ENCODE results near the gene CDAN1. TPM values are rescaled to one million over a fixed set of nuclear protein-coding genes. Genes with fewer than 3 reads are reported as not detected.

The CDAN1 gene
- total RNA-seq, 4 donors from 2014 or later, result 10.0 to 37.0 (median 13.6) TPM

DNA sequence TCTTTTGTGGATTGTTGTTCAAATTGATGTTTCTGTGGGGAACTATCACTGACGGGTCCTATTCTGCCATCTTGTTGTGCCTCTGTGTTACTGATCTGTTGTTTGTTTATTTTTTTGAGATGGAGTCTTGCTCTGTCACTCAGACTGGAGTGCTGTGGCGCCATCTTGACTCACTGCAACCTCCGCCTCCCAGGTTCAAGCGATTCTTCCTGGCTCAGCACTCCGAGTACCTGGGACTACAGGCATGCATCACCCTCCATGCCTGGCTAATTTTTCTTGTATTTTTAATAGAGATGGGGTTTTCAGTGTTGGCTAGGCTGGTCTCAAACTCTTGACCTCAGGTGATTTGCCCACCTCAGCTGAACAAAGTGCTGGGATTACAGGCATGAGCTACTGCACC, 31.6 kb downstream of the CDAN1 start:
- H3K4me1 ChIP-seq, result peaks cover 0 to 4% (median 1%) of the 10 kb centered on the region in 4 donors
- TF ChIP-seq, protein P1, sequence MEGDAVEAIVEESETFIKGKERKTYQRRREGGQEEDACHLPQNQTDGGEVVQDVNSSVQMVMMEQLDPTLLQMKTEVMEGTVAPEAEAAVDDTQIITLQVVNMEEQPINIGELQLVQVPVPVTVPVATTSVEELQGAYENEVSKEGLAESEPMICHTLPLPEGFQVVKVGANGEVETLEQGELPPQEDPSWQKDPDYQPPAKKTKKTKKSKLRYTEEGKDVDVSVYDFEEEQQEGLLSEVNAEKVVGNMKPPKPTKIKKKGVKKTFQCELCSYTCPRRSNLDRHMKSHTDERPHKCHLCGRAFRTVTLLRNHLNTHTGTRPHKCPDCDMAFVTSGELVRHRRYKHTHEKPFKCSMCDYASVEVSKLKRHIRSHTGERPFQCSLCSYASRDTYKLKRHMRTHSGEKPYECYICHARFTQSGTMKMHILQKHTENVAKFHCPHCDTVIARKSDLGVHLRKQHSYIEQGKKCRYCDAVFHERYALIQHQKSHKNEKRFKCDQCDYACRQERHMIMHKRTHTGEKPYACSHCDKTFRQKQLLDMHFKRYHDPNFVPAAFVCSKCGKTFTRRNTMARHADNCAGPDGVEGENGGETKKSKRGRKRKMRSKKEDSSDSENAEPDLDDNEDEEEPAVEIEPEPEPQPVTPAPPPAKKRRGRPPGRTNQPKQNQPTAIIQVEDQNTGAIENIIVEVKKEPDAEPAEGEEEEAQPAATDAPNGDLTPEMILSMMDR (IDR thresholded peaks at IDR 0.05), result no peak
- TF ChIP-seq POLR2A (IDR thresholded peaks at IDR 0.05) (no peak), EP300 (IDR thresholded peaks at IDR 0.05; ENCODE audit: low read depth) (no peak), POLR2AphosphoS5 (IDR thresholded peaks at IDR 0.05) (no peak)
- no peaks in the 10 kb centered on the region for H3K27me3 ChIP-seq
- no peak overlapping the region for H3K4me3 ChIP-seq
- H3K36me3 ChIP-seq, result peaks cover 0 to 6% (median 2%) of the 10 kb centered on the region in 4 donors
- in situ Hi-C loops (cut with MboI; ENCODE audit: low pct_ligation_motif_present in 1 of 4, low pct_unique_long_range_greater_than_20kb in 1 of 4, low sequenced_read_pairs in 3 of 4), result loop anchor here in 3 of 4 donors (10.0 to 25.0 kb wide), 2 partner anchors 219 to 582 kb away; partner anchors contain the start of gene TTBK2 (in 3 of the 3)
- H3K9me3 ChIP-seq, result peaks cover 0 to 5% of the 10 kb centered on the region in 2 donors
- WGBS, 2 donors (ENCODE audit: low coverage in 1 of 2), result 96 to 100% methylated on average over 3 to 5 of the region's 5 CpGs
- H3K27ac ChIP-seq, result no peak overlapping the region
- intact Hi-C loops (cut with DNase I; ENCODE audit: low total_unique reads), result no loop called here
- DNase-seq, result no peak

DNA sequence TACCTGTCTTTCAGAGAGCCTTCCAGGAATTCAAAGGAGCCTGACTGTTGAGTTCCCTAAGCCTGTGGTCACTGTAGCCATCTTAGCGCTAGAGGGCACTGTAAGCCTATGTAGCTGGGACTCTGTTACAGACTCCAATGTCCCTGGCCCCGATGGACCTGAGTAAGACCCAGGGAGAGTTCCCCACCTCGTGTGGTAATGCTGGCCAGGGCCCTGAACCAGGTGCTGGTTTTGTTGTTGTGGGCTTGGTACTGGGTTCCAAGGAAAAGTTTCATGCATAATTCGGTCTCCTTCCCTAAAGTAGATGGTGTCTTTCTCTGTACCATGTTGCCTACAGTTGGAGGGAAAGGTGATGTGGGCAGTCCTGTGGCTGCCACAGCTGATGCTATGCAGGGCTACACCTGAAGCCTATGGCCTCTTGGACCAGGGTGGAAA, 32.4 kb downstream of the CDAN1 start:
- intact Hi-C loops (cut with DNase I; ENCODE audit: low total_unique reads) (no loop called here), in situ Hi-C loops (cut with MboI; ENCODE audit: low pct_ligation_motif_present in 1 of 4, low pct_unique_long_range_greater_than_20kb in 1 of 4, low sequenced_read_pairs in 3 of 4) (loop anchor here in 3 of 4 donors (10.0 to 25.0 kb wide), 2 partner anchors 220 to 583 kb away; partner anchors contain the start of gene TTBK2 (in 3 of the 3))
- Histone ChIP-seq H3K4me3 (no peak overlapping the region), H3K36me3 (peaks cover 0 to 6% (median 2%) of the 10 kb centered on the region in 4 donors), H3K27ac (no peak overlapping the region), H3K27me3 (no peaks in the 10 kb centered on the region), H3K9me3 (peaks cover 0 to 5% of the 10 kb centered on the region in 2 donors), H3K4me1 (peaks cover 0 to 4% (median 1%) of the 10 kb centered on the region in 4 donors)
- WGBS, 2 donors (ENCODE audit: low coverage in 1 of 2), result 29% methylated on average over 4 of the region's 4 CpGs; no CpG with 5 or more reads in 1 of the 2 donors
- TF ChIP-seq, protein P1 (IDR thresholded peaks at IDR 0.05), result peak; percentile 65 to 77 (median 72)
- no peak for TF ChIP-seq POLR2AphosphoS5 (IDR thresholded peaks at IDR 0.05)
- DNase-seq, result peak; percentile 69

DNA sequence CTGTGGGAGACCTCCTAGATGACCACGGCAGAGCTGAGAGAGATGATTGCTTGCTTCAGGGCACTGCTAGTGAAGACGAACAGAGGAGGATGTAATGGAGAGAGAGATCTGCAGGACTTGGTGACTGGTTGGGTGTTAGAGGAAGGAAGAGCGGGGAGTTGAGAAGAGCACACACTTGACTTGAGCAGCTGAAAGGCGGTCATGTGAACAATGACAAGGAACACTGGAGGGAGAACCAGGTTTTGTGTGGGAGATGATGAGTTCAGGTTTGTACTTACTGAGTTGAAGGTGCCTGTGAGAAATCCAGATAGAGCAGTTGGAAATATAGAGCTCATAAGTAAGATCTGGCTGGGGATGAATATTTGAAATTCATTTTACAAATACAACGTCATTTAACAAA, 40.3 kb downstream of the CDAN1 start:
- Histone ChIP-seq H3K36me3 (peaks cover 0 to 6% (median 2%) of the 10 kb centered on the region in 4 donors), H3K27me3 (no peaks in the 10 kb centered on the region), H3K9me3 (peaks cover 0 to 5% of the 10 kb centered on the region in 2 donors), H3K4me1 (no peaks in the 10 kb centered on the region), H3K4me3 (no peak overlapping the region), H3K27ac (no peak overlapping the region)
- no peak for DNase-seq
- WGBS, 2 donors (ENCODE audit: low coverage in 1 of 2), result 87 to 91% methylated on average over 4 to 5 of the region's 5 CpGs
- intact Hi-C loops (cut with DNase I; ENCODE audit: low total_unique reads) (loop anchor here (5.0 kb wide), 1 partner anchor 236 kb away; no protein-coding TSS in a partner anchor), in situ Hi-C loops (cut with MboI; ENCODE audit: low pct_ligation_motif_present in 1 of 4, low pct_unique_long_range_greater_than_20kb in 1 of 4, low sequenced_read_pairs in 3 of 4) (no loop called here)
- TF ChIP-seq POLR2AphosphoS5 (IDR thresholded peaks at IDR 0.05), result no peak

DNA sequence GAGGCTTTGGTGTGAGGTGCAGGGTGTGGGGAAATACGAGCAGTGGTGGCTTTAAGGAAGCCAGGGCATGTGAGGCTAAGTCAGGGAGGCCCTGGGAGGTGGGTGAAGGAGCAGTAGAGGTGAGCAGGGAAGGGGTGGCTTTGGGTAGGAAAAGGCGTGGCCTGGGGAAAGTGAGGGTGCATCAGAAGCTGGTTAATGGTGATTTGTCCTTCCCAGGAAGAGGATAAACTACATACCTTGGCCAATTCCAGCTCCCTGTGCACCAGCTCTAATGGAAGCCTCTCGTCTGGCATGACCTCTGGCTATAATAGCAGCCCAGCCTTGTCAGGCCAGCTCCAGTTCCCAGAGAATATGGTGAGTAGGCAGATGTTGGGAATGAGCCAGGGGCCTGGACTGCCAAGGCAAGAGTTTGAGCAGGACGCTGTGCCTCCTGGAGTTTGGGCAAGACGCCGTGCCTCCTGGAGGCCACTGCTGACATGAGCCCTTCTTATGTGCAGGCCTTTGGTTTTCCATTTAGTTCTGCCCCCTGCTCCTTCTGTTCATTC, 41.3 kb downstream of the CDAN1 start:
- Histone ChIP-seq H3K4me1 (no peaks in the 10 kb centered on the region), H3K27me3 (no peaks in the 10 kb centered on the region), H3K9me3 (peaks cover 0 to under 1% of the 10 kb centered on the region in 2 donors), H3K4me3 (no peak overlapping the region), H3K36me3 (peaks cover 0 to 2% (median 0%) of the 10 kb centered on the region in 4 donors), H3K27ac (no peak overlapping the region)
- no peak for DNase-seq
- intact Hi-C loops (cut with DNase I; ENCODE audit: low total_unique reads) (loop anchor here (5.0 kb wide), 1 partner anchor 237 kb away; no protein-coding TSS in a partner anchor), in situ Hi-C loops (cut with MboI; ENCODE audit: low pct_ligation_motif_present in 1 of 4, low pct_unique_long_range_greater_than_20kb in 1 of 4, low sequenced_read_pairs in 3 of 4) (no loop called here)
- TF ChIP-seq POLR2A (IDR thresholded peaks at IDR 0.05) (no peak), EP300 (IDR thresholded peaks at IDR 0.05; ENCODE audit: low read depth) (no peak), POLR2AphosphoS5 (IDR thresholded peaks at IDR 0.05) (no peak)
- TF ChIP-seq, protein P1 (IDR thresholded peaks at IDR 0.05), result no peak
- 91% methylated on average over 6 of the region's 6 CpGs; no CpG with 5 or more reads in 1 of the 2 donors for WGBS, 2 donors (ENCODE audit: low coverage in 1 of 2)

Data from transverse colon (tissue), 4 donors.